HG03575 (cell line): Measurements from ENCODE around the gene BPGM.
"Not testable (repeated sequence)": the region's sequence is repeated elsewhere in the genome, so short reads cannot be mapped to it uniquely, and the experiment has no call there.

ENCODE experiments used
- ATAC-seq: cut with Tn5 transposase; IDR thresholded peaks from one replicate; pipeline ENCODE4 v1.9.1; 2021; ENCODE audit not compliant: unreplicated experiment, insufficient number of reproducible peaks, low FRiP score; ENCODE audit errors: extremely low read depth

BPGM gene

DNA sequence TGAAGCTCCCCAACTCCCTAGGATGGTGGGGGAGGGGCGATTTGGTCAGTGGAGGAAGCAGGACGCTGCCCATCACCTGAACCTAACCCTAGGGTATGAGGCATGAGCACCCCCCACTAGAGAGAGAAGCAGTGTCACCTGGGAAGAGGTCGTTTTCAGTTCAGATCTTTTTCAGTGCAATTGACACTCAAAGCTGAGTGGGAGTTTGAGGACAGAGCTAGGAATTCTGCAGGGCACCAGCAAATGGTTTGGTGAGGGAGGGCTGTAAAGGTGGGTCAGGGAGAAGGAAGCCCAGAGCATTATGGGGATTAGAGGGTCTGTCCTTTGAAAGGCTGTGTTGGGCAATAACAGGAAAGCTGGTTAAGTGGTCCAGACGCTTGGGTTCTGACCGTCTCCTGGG lies 10.9 kb downstream of the BPGM start:
- no peak for ATAC-seq

DNA sequence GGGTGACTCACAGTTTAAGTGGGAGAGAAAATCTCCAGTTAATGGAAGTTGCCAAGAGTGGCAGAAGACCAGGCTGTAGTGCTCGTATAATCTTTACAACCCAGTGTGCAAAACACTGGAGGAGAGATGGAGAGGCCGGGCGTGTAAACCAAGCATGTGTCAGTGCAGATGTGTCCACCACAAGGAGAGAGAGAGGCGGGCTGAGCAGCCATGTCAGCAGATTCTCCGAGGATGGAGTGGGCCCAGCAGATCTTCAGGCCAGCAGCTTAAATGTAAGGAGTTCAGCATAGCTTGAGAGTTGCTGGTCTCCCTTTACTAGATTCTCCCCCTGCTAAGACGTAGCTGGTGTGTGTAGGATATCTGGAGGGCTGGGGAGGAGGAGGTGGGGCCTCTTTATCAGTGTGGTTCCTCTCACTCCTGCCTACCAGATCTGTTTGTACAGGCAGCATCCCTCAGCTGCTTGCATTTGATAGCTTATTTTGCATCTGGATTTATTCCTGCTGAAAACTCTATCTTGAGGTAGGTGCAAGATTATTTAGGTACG lies 13.7 kb downstream of the BPGM start:
- ATAC-seq: no peak

DNA sequence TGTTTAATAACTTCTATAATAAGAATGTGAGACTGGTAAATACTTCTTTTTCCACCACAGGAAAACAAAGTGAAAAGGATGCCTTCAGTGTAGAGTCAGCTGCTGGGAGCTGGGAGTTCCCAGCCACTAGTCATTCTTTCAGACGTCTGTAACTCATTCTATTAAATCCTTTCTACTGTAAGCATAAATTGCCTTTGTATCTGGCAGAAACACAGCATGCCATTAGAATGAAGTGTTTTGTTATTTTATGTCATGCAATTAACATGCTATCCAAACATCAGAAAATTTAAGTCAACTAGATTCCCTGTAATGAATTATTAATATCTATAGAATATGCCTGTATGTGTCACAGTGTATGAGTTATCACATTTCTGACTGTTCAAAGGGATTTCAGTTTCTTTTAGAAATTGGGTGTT lies 14.3 kb downstream of the BPGM start:
- no peak for ATAC-seq

DNA sequence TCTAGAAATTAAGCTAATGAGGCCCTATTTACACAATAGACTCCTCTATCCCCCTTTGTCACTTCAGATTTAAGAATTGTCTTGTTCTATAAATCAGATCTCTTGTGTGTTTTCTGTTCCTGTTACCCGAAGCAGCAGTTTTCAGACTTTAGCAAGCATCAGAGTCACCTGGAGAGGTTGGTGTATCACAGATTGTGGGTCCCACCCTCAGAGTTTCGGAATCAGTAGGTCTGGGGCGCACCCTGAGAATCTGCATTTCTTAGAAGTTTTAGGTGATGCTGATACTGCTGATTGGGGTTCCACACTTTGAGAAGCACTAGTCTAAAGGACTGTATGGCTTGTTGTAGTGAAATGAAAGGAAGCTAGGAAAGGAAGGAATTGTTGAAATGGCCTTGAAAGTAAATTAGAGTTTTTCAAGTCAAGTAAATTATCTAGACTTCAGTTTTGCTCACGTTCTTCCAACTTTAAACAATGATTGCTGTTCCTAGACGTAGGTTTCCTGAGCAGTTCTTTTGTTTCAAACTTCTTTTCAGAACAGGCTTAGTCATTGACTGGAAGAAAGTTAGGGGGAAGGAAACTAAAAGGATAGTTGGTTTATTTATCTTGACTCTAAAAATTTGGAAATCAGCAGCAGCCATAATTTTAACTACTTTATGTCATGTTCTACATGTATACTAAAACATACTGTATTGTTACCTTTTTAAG lies 15.7 kb downstream of the BPGM start:
- ATAC-seq: no peak

DNA sequence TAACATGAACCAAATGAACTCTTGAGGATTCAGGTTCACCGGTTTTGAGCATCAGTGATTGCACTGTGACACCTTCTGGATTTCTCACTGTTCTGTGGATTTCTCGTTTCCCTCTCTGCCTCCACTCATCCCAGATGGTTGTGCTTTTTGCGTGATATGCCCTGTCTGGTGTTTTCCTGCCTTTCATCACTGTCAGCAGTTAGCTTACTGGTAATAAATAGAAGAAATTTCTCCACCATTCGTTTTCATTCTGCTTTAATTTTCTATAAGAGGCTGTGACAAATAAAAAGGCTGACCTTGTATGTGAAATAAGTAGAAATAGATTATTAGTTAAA lies 16.2 kb downstream of the BPGM start:
- ATAC-seq: no peak

DNA sequence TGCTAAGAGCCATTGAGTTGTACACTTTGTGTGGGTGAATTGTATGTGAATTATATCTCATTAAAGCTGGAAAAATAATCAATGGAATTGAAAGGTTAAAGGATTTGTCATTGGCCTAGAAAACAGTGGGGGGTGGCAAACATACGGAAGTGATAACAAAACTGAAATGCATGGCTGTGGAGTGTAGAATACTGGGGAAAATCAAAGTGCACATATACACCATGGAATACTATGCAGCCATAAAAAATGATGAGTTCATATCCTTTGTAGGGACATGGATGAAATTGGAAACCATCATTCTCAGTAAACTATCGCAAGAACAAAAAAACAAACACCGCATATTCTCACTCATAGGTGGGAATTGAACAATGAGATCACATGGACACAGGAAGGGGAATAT lies 18.4 kb downstream of the BPGM start:
- ATAC-seq: not testable (repeated sequence)

DNA sequence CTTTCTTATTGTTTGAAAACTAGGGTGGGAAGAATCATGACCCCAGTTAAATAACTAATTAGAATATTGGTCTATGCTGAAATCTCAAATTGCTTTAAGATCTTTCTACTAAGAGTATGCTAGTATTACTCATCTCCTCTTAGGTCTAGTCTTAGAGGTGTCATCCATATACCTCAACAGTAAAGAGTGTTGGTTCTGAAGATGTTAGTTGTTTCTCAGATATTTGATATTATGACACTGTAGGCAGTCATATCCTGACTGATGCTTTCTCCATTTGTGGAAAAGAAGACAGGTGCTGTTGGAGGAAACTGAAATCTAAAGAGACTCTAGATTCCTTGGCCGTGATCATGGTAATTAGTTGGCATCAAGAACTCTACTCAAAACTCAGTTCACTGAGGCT lies 21.2 kb downstream of the BPGM start:
- ATAC-seq: no peak

DNA sequence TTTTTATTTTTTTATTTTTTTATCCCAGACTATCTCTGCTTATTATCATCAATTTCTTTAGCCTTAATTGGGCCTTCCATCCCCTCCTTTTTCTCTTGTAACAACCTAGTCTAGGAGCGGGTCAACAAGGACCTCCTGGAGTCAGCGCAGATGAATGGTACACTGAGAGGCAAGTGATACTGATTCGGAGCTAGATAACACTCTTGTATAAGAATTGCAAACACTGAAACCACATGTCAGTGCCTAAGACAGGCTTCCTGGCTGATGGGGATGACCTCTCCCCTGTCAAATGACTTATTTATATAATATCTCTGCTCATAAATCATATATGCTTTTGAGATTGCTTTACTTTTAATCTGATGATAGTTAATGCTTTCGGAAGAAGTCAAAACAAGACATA lies 22.7 kb downstream of the BPGM start:
- no peak for ATAC-seq

DNA sequence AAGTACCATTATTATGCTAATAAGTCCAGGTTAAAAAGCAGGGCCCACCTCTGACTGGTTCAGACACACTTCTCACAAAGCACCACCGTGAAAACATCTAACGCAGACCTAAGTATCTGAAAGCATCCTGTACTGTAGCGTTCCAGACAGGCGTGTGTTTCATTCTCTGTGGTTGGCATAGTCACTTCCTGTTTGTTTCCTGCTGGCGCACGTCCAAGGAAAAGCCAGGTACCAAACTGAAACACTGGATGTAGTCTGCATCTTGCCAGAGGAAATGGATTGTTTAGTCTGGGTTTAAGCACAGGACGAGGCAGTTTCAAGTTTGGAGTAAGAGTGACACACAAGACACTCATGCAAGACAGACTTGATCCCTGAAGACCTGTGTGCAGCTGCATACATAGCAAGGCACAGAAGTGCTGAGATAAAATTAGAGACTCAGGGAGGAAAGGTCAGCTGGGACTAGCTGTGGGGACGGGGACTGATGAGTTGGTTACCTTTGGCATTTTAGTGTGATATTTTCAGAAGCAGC lies 23.3 kb downstream of the BPGM start:
- no peak for ATAC-seq

DNA sequence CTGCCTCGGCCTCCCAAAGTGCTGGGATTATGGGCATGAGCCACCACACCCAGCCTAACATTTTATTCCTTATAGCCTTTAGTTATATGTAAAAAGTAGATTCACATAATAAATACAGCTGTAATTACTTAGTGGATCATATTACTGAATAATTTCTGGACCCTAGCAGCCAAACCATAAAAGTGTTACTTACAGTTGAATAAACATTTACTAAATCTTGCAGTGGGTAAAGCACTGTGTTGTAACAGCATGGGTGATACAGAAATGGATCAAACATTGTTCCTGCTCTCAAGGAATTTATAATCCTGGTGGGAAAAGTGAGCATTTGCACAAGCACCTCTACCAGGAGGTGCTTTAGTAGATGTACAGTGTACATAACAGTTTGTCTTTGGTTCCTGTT lies 25.0 kb downstream of the BPGM start:
- ATAC-seq: no peak

DNA sequence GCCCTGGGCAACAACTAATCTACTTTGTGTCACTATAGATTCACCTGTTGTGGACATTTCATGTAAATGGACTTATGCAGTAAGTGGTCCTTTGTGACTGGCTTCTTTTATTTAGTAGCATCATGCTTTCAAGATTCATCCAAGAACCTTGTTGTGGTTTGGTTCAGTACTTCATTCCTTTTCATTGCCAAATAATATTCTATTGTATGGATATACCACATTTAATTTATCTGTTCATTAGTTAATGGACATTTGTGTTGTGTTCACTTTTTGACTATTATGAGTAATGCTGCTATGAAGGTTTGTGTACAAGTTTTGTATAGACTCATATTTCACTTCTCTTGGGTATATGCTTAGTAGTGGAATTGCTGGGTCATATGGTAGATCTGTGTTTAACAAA lies 27.8 kb downstream of the BPGM start:
- no peak for ATAC-seq

DNA sequence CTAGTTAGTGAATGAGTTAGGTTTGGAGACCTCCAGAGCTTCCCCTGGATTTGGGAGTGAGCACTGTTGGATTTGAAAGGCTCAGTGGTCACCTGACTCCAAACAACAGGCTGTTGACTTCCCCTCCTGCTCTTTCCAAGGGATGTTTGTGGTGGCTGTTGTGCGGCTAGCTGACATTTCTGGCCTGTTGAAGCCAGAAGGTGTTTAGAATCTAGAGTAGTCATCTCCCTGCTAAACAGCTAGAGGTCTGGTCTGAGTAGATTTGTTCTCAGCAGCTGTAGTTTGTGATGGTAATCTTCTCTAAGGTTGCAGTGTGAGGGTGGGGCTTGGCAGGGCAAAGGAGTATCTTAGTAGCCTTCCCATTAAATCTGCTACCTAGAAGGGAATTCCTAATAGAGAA lies 30.1 kb downstream of the BPGM start:
- ATAC-seq: no peak

DNA sequence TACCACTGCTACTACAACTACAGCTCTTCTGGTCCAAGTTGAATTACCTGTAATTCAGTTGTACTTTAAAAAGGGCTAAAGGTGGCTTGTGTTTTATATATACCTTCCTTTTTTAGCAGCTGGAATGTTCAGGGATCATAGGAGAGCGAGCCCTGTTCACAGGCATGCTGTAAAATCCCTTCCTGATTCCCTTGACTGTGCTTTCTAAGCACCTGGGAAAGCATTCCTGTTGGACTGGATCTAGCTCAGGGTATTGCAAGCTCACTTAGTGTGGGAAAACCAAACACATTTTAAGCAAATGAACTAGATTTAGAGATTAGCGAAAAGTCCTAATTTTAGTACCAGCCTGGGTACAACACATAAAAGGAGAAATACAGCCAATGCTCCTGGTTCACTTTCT lies 31.5 kb downstream of the BPGM start:
- ATAC-seq: no peak

DNA sequence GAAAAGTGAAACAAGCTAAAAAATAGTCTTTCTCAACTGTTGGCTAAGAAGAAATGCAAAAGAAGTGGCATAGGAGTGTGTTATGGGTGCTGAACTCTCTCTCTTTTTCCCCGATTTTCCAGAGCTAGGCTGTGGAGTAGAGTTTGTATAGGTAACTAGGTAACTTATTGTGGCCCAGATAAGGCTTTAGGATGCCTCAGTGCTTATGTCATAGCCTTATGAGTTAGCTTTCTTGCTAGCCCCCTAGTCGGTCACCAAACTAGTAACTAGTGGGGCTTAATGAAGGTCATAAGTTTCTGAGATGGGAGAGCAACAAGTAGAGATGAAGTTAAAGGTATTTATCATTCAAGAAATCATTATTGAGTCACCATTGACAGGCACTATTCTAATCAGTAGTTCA lies 32.4 kb downstream of the BPGM start:
- no peak for ATAC-seq

DNA sequence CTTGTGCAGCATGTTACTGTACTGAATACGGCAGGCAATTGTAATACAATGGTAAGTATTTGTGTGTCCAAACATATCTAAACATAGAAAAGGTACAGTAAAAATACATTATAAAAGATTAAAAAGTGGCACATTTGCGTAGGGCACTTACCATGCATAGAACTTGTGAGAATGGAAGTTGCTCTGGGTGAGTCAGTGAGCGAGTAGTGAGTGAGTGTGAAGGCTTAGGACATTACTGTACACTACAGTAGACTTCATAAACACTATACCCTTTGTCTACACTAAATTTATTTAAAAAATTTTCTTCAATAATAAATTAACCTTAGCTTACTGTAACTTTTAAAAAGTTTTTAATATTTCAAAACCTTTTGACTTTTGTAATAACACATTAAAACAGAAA lies 37.5 kb downstream of the BPGM start:
- no peak for ATAC-seq

DNA sequence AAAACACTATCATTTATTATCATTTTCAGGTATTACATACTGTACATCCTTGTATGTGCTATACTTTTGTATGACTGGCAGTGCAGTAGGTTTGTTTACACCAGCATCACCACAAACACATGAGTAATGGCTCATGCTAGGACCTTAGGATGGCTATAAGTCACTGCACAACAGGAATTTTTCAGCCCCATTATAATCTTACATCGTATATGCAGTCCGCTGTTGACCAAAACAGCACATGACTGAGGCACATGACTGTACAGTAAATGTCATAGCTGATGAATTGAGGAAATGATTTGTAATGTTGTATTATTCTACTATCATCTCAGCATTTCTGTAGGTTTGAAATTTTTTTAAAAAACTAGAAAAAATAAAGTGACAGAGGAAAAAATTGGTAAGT lies 38.6 kb downstream of the BPGM start:
- ATAC-seq: no peak

DNA sequence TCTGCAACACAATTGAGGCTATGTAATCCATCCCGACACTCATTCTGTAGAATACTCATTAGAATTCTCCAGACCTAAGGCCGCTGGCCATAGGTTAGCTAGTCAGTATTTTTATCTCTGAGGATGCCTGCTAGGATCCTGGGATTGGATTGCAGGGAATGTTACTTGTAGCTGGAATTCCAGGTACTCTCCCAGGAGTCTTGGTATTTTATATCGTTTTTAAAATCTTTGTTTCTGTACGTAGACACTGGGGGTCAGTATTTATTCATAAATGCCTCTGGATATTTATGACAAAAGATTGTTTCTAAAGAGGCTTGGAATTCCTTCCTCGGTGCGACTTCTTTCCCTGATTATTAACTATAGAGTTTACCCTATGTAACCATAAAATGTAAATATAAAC lies 40.1 kb downstream of the BPGM start:
- ATAC-seq: no peak

DNA sequence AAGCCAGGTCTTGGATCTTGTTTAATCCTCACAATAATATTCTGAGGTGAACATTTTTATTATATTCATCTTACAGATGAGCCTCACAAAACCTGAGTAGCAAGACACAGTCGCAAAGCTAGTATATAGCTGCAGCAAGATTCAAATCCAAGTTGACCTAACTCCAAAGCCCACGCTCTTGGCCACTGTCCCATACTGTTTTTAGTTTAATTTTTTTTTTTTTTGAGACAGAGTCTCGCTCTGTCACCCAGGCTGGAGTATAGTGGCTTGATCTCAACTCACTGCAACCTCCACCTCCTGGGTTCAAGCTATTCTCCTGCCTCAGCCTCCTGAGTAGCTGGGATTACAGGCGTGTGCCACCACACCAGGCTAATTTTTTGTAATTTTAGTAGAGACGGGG lies 42.9 kb downstream of the BPGM start:
- ATAC-seq: not testable (repeated sequence)

DNA sequence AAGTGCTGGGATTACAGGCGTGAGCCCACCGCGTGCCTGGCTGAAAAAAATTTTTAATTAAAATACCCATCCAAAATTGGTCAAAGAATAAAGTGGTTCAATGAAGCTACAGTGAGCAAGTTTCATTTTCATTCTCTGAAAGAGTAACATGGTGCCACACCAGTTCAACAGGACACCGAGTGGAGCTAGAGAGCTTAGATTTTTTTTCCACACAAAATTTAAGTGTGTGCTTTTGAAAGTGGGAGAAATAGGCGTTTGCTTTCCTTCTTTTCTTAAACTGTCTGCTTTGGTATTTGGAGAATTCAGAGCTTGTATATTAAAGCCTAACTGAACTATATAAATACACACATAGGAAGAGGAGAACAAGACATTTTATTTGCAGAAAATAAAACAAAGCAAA lies 43.4 kb downstream of the BPGM start:
- no peak for ATAC-seq

DNA sequence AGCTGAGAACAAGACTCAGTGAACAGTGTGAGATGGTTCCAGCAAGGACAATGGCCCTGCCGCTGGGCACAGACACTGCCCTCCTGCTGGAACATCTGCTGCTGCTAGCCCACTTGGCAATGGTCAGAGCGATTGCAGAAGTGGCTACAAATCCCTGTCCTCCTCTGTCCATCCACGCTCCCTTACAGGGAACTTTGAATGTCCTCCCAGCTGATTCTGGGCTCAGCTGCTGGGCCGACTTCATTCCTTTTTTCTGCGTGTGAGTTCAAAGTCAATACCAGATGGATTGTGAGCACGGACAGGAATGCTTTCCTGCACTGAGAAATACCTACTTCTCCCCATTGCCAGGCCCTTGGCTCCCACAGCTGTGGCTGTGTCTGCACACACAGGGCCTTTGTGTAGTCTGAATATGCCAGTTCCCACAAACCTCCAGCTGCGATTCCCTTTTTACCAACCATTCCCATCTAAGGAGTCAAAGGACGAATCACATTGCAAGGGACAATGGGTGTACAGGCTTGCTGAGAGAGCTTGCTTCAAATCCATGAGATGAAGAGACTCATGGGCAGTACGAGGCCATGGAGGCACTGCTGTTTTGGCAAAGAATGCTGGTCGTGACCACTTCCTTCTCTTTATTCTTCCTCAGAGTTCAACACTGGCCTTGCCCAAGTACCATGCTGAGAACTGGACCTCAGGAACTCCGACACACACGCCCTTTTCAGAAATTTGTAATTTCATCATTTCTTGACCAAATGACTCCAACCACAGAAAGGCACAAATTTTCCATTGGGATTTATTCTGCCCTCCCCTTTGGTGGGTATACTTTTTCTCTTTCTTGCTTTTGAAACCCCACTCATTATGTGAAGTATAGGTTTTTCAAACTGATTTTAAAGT lies 44.2 kb downstream of the BPGM start:
- no peak for ATAC-seq
